K562 (cell line): ENCODE data around the gene SIM1. TPM values are rescaled to one million over a fixed set of nuclear protein-coding genes. Genes with fewer than 3 reads are reported as not detected.

ENCODE experiments used
- ATAC-seq: fragments of 200-7000 bp; cut with Tn5 transposase; 3 replicates; pipeline ENCODE4 v1.9.1; 2020; ENCODE audit warnings: moderate library complexity
- BruUV-seq: library from RNA; stranded (reverse); fragments of 400-500 nt; replicated peaks from 2 replicates; lab custom pipeline; 2021; lab: Mats Ljungman, UMichigan
- CTCF ChIA-PET: fragments of 300-600 bp; formaldehyde crosslinking; extraction: SDS; loops from one replicate; lab custom pipeline; 2021; ENCODE audit warnings: low intra/inter-chr PET ratio; lab: Yijun Ruan, JAX
- POLR2A ChIA-PET: fragments of 300-600, 350-650 bp; sonication (Branson Sonifier 250); formaldehyde crosslinking; extraction: SDS; loops from one replicate; lab custom pipeline; 2021; ENCODE audit warnings: antibody characterized with exemption, inconsistent platforms; lab: Yijun Ruan, JAX
- DNase-seq, 4 experiments: peaks; one replicate each; pipeline versions ENCODE4 v3.0.0 to v3.0.0-alpha.2; 2011 to 2018; ENCODE audit warnings: low spot score in 3 of 4, mixed read lengths in 3 of 4; ENCODE audit errors: extremely low read depth in 1 of 4
- FAIRE-seq: peaks from 2 replicates; lab custom pipeline; 2011; peaks lifted over from hg19 to GRCh38; lab: Jason Lieb, UNC
- H2AFZ ChIP-seq: 2 replicates; pipeline ENCODE4 v1.6.0; 2011; ENCODE audit warnings: low read depth, low read length, control low read depth, inconsistent platforms
- H3K27ac ChIP-seq: fragments of 200-600 bp; 3 replicates; pipeline ENCODE4 v1.8.0; 2011; ENCODE audit warnings: low read depth, mild to moderate bottlenecking, control low read depth, inconsistent platforms, low read length, moderate library complexity, mixed read lengths; ENCODE audit errors: extremely low read depth
- H3K27me3 ChIP-seq, 2 experiments: fragments of 300-600 bp in 1 of 2; 2 replicates in 1 of 2; 3 replicates in 1 of 2; pipeline versions ENCODE4 v1.6.0 to v1.8.0; 2011; ENCODE audit warnings: inconsistent platforms in 2 of 2, low read length in 2 of 2, mild to moderate bottlenecking in 1 of 2, mixed read lengths in 1 of 2, moderate library complexity in 1 of 2; ENCODE audit not compliant: control insufficient read depth in 2 of 2, insufficient read depth in 2 of 2
- H3K36me3 ChIP-seq: fragments of 300-600 bp; 3 replicates; pipeline ENCODE4 v1.8.0; 2011; ENCODE audit warnings: mild to moderate bottlenecking, low read length, inconsistent platforms; ENCODE audit not compliant: control insufficient read depth, insufficient read depth
- H3K4me1 ChIP-seq, 2 experiments: fragments of 200-600 bp in 1 of 2; replicated peaks in 1 of 2; 2 replicates in 1 of 2; 3 replicates in 1 of 2; pipeline versions ENCODE4 v1.5.1 to v1.8.0; 2011; ENCODE audit warnings: inconsistent platforms in 2 of 2, low read length in 2 of 2, mild to moderate bottlenecking in 1 of 2, mixed read lengths in 1 of 2, moderate library complexity in 1 of 2; ENCODE audit not compliant: control insufficient read depth in 2 of 2, insufficient read depth in 2 of 2
- H3K4me2 ChIP-seq: 2 replicates; pipeline ENCODE4 v1.6.1; 2011; ENCODE audit warnings: low read length, control low read depth, inconsistent platforms, mixed read lengths; ENCODE audit not compliant: insufficient read depth
- H3K4me3 ChIP-seq: fragments of 200-600 bp; sonication (generic), shearing (Covaris generic); 2 replicates; pipeline ENCODE4 v1.5.1; 2016; ENCODE audit warnings: control low read depth, inconsistent platforms
- H3K79me2 ChIP-seq: fragments of 200-600 bp; 3 replicates; pipeline ENCODE4 v1.8.0; 2011; ENCODE audit warnings: low read length, inconsistent platforms; ENCODE audit not compliant: control insufficient read depth, insufficient read depth
- H3K9ac ChIP-seq, 2 experiments: 2 replicates each; pipeline versions ENCODE4 v1.6.0 to v1.6.1; 2011; ENCODE audit warnings: low read depth in 2 of 2, low read length in 2 of 2, control low read depth in 1 of 2, inconsistent platforms in 1 of 2, mild to moderate bottlenecking in 1 of 2, mixed read lengths in 1 of 2; ENCODE audit not compliant: insufficient read depth in 1 of 2
- H3K9me1 ChIP-seq: one replicate; pipeline ENCODE4 v1.6.0; 2011; ENCODE audit warnings: inconsistent platforms, mild to moderate bottlenecking, low read length, moderate library complexity; ENCODE audit not compliant: control insufficient read depth, insufficient read depth
- H3K9me3 ChIP-seq: replicated peaks from 2 replicates; pipeline ENCODE4 v1.5.1; 2011; ENCODE audit warnings: low read depth, low read length, inconsistent platforms; ENCODE audit not compliant: control insufficient read depth, insufficient read depth
- H4K20me1 ChIP-seq: replicated peaks from 2 replicates; pipeline ENCODE4 v1.6.1; 2011; ENCODE audit warnings: low read length, inconsistent platforms, mixed read lengths; ENCODE audit not compliant: control insufficient read depth, insufficient read depth
- CREBBP ChIP-seq: IDR thresholded peaks from one replicate; pipeline ENCODE4 v1.6.1; 2012; ENCODE audit warnings: low read depth, mild to moderate bottlenecking, control low read depth, inconsistent platforms, low read length
- ESRRA ChIP-seq: fragments of 450-650 bp; IDR thresholded peaks from 2 replicates; pipeline ENCODE4 v1.6.1; 2014; ENCODE audit warnings: low read depth, mild to moderate bottlenecking, moderate library complexity, borderline replicate concordance
- KDM1A ChIP-seq, 2 experiments: fragments of 450-650 bp; IDR thresholded peaks; 2 replicates each; pipeline ENCODE4 v1.6.1; 2016; ENCODE audit warnings: mild to moderate bottlenecking in 2 of 2
- MAFF ChIP-seq: IDR thresholded peaks from 2 replicates; pipeline ENCODE4 v1.6.1; 2012; ENCODE audit warnings: low read length, improper control_type of control experiment
- NFIC ChIP-seq: fragments of 450-650 bp; IDR thresholded peaks from 2 replicates; pipeline ENCODE4 v1.6.1; 2017; ENCODE audit warnings: mild to moderate bottlenecking, inconsistent platforms
- NR1H2 ChIP-seq: sonication (generic); formaldehyde crosslinking; IDR thresholded peaks from 2 replicates; pipeline ENCODE4 v1.4.0; 2020; ENCODE audit warnings: mild to moderate bottlenecking, missing genetic modification reagents
- RAD51 ChIP-seq: fragments of 450-650 bp; IDR thresholded peaks from 2 replicates; pipeline ENCODE4 v1.7.1; 2016; ENCODE audit warnings: low read depth, mild to moderate bottlenecking, borderline replicate concordance
- SRSF1 ChIP-seq: fragments of 200-400 bp; formaldehyde crosslinking; IDR thresholded peaks from 2 replicates; pipeline ENCODE4 v1.6.1; 2017; ENCODE audit warnings: mild to moderate bottlenecking, low read depth, low read length, moderate library complexity
- VEZF1 ChIP-seq: fragments of 200-800 bp; sonication (Bioruptor generic); IDR thresholded peaks from 2 replicates; pipeline ENCODE4 v1.6.1; 2017; ENCODE audit warnings: missing genetic modification characterization, missing compliant biosample characterization
- ZNF23 ChIP-seq: fragments of 250-450 bp; sonication (Bioruptor Pico); IDR thresholded peaks from 2 replicates; pipeline ENCODE4 v1.4.0; 2020; ENCODE audit warnings: mild to moderate bottlenecking
- ZNF324 ChIP-seq: fragments of 250-450 bp; sonication (Bioruptor Pico); IDR thresholded peaks from 2 replicates; pipeline ENCODE4 v1.4.0; 2020; ENCODE audit warnings: mild to moderate bottlenecking
- ZNF347 ChIP-seq: fragments of 450-650 bp; formaldehyde crosslinking; IDR thresholded peaks from 2 replicates; pipeline ENCODE4 v1.4.0; 2020; ENCODE audit warnings: low read depth, mild to moderate bottlenecking, moderate library complexity
- ZNF384 ChIP-seq: IDR thresholded peaks from 2 replicates; pipeline ENCODE4 v1.6.1; 2012; ENCODE audit warnings: low read depth, low read length, improper control_type of control experiment
- WGBS: fragments of 100-300 bp; shearing (Covaris generic); methylation state at CpG from one replicate; pipeline ENCODE4 v1.1.6; 2016; ENCODE audit warnings: low coverage, mixed read lengths; ENCODE audit not compliant: insufficient coverage; ENCODE audit errors: missing lambda C conversion rate; 5-methylcytosine and 5-hydroxymethylcytosine counted together
- in situ Hi-C: fragments of 300-500 bp; cut with MboI; formaldehyde crosslinking; loops from 4 replicates; pipeline ENCODE4 v1.15.0; 2018; ENCODE audit warnings: inconsistent platforms, mixed read lengths
- intact Hi-C: fragments of 100-400 bp; cut with micrococcal nuclease; formaldehyde crosslinking; loops from 2 replicates; pipeline ENCODE4 v1.14.2; 2022
- polyA plus RNA-seq, 8 experiments: library from polyadenylated mRNA; depleted of rRNA in 4 of 8; stranded (reverse) in 5 of 8; unstranded in 3 of 8; fragments of >200 nt; fragmentation: Nextera tagmentation in 2 of 8; fragmentation: Illumina TruSeq in 1 of 8; extraction: Ambion mirVana in 2 of 8; extraction: Trizol in 1 of 8; gene quantifications; 2 replicates each; pipeline versions ENCODE4 v1.2.1 to v1.2.3, GENCODE V29; 2011 to 2014; ENCODE audit warnings: inconsistent platforms in 1 of 8, missing spikeins in 1 of 8
- total RNA-seq, 7 experiments: library from RNA; depleted of rRNA in 6 of 7; stranded (reverse); fragments of >200 nt in 6 of 7; fragmentation: Illumina TruSeq in 2 of 7; extraction: Trizol in 2 of 7; gene quantifications; 2 replicates each; pipeline versions ENCODE4 v1.2.1 to v1.2.3, GENCODE V29; 2011 to 2021; ENCODE audit warnings: low replicate concordance in 1 of 7
- TF ChIP-seq, protein P1 (sequence below): fragments of 250-450 bp; sonication (Bioruptor Pico); IDR thresholded peaks from 2 replicates; pipeline ENCODE4 v1.8.0; 2021; ENCODE audit warnings: moderate library complexity, mild to moderate bottlenecking, inconsistent platforms
- TF ChIP-seq, protein P2 (sequence below): fragments of 250-450 bp; sonication (Bioruptor Pico); IDR thresholded peaks from 2 replicates; pipeline ENCODE4 v1.4.0; 2020; ENCODE audit warnings: mild to moderate bottlenecking
- TF ChIP-seq, protein P3 (sequence below), 2 experiments: fragments of 450-650 bp in 1 of 2; sonication (generic) in 1 of 2; formaldehyde crosslinking in 1 of 2; IDR thresholded peaks in 1 of 2; conservative IDR thresholded peaks in 1 of 2; 2 replicates each; pipeline versions ENCODE4 v1.6.1 to v1.8.1; 2016 to 2023; ENCODE audit warnings: mild to moderate bottlenecking in 2 of 2, moderate library complexity in 2 of 2, inconsistent platforms in 1 of 2, missing genetic modification reagents in 1 of 2

Gene SIM1
- total and polyA plus RNA-seq, 9 of the 15 experiments (the other 6 are each of a cell fraction or from before 2014, with no cell fraction given), result not detected

GRCh38 chr6:100487638-100488037, 22.9 kb upstream of the SIM1 start:
- Histone ChIP-seq H2AFZ (no peak overlapping the region), H3K27ac (no peak overlapping the region), H3K27me3 (peaks cover 14 to 19% of the 10 kb centered on the region in 2 experiments; a peak in 3 of 5 replicates), H3K4me3 (no peak overlapping the region), H3K9ac (no peak overlapping the region), H3K4me1 (no peaks in the 10 kb centered on the region), H3K9me1 (no peaks in the 10 kb centered on the region), H3K9me3 (no peaks in the 10 kb centered on the region), H4K20me1 (no peaks in the 10 kb centered on the region), H3K4me2 (no peak overlapping the region), H3K36me3 (no peaks in the 10 kb centered on the region), H3K79me2 (no peaks in the 10 kb centered on the region)
- TF ChIP-seq, protein P1, sequence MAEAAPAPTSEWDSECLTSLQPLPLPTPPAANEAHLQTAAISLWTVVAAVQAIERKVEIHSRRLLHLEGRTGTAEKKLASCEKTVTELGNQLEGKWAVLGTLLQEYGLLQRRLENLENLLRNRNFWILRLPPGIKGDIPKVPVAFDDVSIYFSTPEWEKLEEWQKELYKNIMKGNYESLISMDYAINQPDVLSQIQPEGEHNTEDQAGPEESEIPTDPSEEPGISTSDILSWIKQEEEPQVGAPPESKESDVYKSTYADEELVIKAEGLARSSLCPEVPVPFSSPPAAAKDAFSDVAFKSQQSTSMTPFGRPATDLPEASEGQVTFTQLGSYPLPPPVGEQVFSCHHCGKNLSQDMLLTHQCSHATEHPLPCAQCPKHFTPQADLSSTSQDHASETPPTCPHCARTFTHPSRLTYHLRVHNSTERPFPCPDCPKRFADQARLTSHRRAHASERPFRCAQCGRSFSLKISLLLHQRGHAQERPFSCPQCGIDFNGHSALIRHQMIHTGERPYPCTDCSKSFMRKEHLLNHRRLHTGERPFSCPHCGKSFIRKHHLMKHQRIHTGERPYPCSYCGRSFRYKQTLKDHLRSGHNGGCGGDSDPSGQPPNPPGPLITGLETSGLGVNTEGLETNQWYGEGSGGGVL (CRISPR knock-in tag), result no peak
- no peak for TF ChIP-seq MAFF
- no peak for TF ChIP-seq ESRRA
- no peak for TF ChIP-seq CREBBP
- no peak for TF ChIP-seq ZNF347
- no peak for TF ChIP-seq NR1H2 (CRISPR knock-in tag)
- TF ChIP-seq, protein P2, sequence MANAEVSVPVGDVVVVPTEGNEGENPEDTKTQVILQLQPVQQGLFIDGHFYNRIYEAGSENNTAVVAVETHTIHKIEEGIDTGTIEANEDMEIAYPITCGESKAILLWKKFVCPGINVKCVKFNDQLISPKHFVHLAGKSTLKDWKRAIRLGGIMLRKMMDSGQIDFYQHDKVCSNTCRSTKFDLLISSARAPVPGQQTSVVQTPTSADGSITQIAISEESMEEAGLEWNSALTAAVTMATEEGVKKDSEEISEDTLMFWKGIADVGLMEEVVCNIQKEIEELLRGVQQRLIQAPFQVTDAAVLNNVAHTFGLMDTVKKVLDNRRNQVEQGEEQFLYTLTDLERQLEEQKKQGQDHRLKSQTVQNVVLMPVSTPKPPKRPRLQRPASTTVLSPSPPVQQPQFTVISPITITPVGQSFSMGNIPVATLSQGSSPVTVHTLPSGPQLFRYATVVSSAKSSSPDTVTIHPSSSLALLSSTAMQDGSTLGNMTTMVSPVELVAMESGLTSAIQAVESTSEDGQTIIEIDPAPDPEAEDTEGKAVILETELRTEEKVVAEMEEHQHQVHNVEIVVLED, result no peak
- TF ChIP-seq ZNF324 (CRISPR knock-in tag), result no peak
- TF ChIP-seq VEZF1 (CRISPR knock-in tag), result no peak
- no peak for TF ChIP-seq KDM1A (IDR thresholded peaks at IDR 0.05)
- TF ChIP-seq RAD51, result no peak
- no peak for TF ChIP-seq ZNF384
- TF ChIP-seq SRSF1, result no peak
- no peak for TF ChIP-seq ZNF23
- TF ChIP-seq NFIC, result no peak
- TF ChIP-seq, protein P3, sequence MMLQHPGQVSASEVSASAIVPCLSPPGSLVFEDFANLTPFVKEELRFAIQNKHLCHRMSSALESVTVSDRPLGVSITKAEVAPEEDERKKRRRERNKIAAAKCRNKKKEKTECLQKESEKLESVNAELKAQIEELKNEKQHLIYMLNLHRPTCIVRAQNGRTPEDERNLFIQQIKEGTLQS (IDR thresholded peaks at IDR 0.05), result no peak
- TF ChIP-seq, protein P3 (CRISPR knock-in tag; conservative IDR thresholded peaks at IDR 0.05), result no peak
- in situ Hi-C loops (loop anchor here (10.0 kb wide), 1 partner anchor 177 kb away; no protein-coding TSS in a partner anchor), intact Hi-C loops (no loop called here)
- no peak for ATAC-seq
- BruUV-seq, result no TSS peak
- POLR2A ChIA-PET, result no interaction called here
- 0% methylated on average over 2 of the region's 2 CpGs for WGBS
- DNase-seq, result no peak
- CTCF ChIA-PET, result no interaction called here
- no peak for FAIRE-seq
